22Rv1 (cell line): ENCODE measurements around the gene MYO18B.

Experiments used
- H3K27ac ChIP-seq: fragments of 450-650 bp; 2 replicates; pipeline ENCODE4 v1.5.1; 2017
- CTCF ChIP-seq: fragments of 450-650 bp; IDR thresholded peaks from 2 replicates; pipeline ENCODE4 v1.5.1; 2017; ENCODE audit warnings: mild to moderate bottlenecking
- ZFX ChIP-seq: fragments of 450-650 bp; IDR thresholded peaks from 2 replicates; pipeline ENCODE4 v1.6.1; 2017; ENCODE audit warnings: antibody characterized with exemption, borderline replicate concordance

MYO18B gene

DNA sequence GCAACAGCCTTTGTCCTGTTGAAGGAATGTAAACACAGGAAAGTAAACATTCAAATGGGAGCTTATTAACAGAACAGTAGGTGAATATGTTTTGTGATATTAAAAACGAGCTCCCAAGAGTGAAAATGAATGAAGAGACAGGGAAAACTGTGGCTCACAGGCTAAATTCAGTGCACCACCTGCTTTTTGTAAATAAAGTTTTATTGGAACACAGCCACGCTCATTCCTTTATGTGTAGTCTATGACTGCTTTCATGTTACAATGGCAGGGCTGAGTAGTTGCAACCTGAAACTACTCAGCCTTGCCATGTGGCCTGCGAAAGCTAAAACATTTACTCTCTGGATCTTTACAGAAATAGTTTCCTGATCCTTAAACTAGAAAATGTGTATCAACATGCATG lies 136.9 kb downstream of the MYO18B start:
- H3K27ac ChIP-seq = no peak overlapping the region
- TF ChIP-seq ZFX (no peak), CTCF (no peak)

DNA sequence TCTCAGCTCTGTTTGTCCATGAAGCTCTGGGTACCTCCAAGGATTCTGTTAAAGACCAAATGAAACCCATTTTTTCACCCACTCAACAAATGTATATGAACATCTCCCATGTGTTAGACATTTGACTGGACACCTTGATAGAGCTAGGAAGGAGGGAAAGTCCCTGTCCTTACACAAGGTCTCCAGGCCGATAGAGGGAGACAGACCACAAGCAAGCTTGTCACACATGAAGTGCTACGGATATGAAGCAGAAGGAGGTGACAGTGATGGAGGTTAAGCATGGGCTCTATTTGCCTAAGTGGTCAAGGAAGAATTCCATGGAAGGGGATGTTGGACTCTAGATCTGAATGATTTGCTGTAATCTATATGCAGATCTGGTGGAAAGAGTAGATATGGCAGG lies 138.5 kb downstream of the MYO18B start:
- no peak overlapping the region for H3K27ac ChIP-seq
- TF ChIP-seq ZFX = no peak
- peak; percentile 44 for TF ChIP-seq CTCF

DNA sequence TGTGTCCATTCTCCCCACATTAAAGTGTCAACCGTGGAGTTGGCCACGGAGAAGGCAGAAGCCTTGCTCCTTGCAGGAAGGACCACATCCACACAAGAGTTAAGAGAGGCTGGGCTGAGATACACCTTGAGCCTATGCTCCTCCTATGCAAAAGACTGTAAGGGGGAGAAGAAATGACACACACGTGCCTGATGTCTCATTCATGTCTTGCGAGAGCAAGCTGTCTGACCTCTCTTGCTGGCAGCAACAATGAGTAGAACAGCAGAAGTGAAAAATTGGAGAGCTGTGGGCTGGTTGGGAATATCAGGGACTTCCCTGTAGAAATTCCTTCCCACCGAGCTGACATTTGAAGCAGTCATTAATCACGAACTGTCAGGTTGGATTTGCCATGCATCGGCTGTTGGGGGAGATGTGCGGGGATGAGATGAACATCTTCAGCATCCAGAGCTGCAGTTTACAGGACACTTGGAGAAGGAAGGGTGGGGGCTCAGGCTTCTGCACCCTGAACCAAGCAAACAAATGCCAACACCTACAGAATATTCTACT lies 139.3 kb downstream of the MYO18B start:
- no peak for TF ChIP-seq CTCF
- TF ChIP-seq ZFX = no peak
- H3K27ac ChIP-seq = no peak overlapping the region

- TF ChIP-seq CTCF = no peak
- no peak for TF ChIP-seq ZFX
- H3K27ac ChIP-seq = no peak overlapping the region
Observed at GRCh38 chr22:25882360-25882759, 140.4 kb downstream of the MYO18B start.

GRCh38 chr22:25883482-25884033 lies 141.6 kb downstream of the MYO18B start:
- TF ChIP-seq ZFX (no peak), CTCF (no peak)

GRCh38 chr22:25884121-25884520 lies 142.1 kb downstream of the MYO18B start:
- no peak for TF ChIP-seq CTCF
- TF ChIP-seq ZFX = no peak
- H3K27ac ChIP-seq = no peak overlapping the region

More at GRCh38 chr22:25883482-25884033, 141.6 kb downstream of the MYO18B start:
- H3K27ac ChIP-seq = no peak overlapping the region

DNA sequence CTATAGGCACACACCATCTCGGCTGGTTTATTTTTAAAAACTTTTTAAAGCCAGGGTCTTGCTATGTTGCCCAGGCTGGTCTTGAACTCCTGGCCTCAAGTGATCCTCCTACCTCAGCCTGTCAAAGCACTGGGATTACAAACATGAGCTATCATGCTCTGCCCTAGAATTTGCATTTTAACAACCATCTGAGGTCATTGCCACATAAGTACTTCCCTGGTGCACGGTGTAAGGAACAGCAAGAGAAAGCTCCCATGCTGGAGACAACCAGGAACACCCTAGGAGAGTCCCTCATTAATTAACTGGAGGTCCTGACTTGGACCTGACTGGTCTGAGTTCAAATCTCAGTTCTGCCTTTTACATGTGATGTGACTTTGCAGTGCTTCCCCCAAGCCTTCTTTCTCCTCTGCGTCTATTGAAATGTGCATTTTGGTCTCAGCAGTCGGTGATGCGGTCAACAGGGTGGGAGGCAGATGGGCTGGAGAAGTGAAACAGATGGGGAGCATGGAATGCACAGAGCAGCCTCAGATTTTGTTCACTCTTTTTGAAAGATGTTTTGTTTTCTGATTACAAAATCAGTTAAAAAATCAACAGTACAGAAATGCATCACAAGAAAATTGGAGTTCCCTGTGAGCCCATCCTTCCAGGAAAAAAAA lies 146.5 kb downstream of the MYO18B start:
- TF ChIP-seq ZFX (no peak), CTCF (no peak)
- no peak overlapping the region for H3K27ac ChIP-seq
